GM12878 (cell line): Measurements from ENCODE around the gene SURF2. TPM values are rescaled to one million over a fixed set of nuclear protein-coding genes. Genes with fewer than 3 reads are reported as not detected.

Experiments used
- ASH2L ChIP-seq: fragments of 300-600, 200-600 bp; sonication (generic); IDR thresholded peaks from 2 replicates; pipeline ENCODE4 v1.6.1; 2017; ENCODE audit warnings: low read depth, mild to moderate bottlenecking, borderline replicate concordance
- BACH1 ChIP-seq: fragments of 450-650 bp; IDR thresholded peaks from 2 replicates; pipeline ENCODE4 v1.6.1; 2017; ENCODE audit warnings: mild to moderate bottlenecking, borderline replicate concordance
- CUX1 ChIP-seq: IDR thresholded peaks from 2 replicates; pipeline ENCODE4 v1.6.1; 2012; ENCODE audit warnings: improper control_type of control experiment, low read depth, low read length; ENCODE audit not compliant: insufficient replicate concordance
- DPF2 ChIP-seq: fragments of 450-650 bp; IDR thresholded peaks from 2 replicates; pipeline ENCODE4 v1.6.1; 2017; ENCODE audit warnings: mild to moderate bottlenecking
- FOS ChIP-seq: IDR thresholded peaks from 3 replicates; pipeline ENCODE4 v1.6.1; 2011; ENCODE audit warnings: borderline replicate concordance; ENCODE audit not compliant: insufficient read length; ENCODE audit errors: extremely low read depth
- HDAC6 ChIP-seq: fragments of 200-600 bp; sonication (generic); IDR thresholded peaks from one replicate; pipeline ENCODE4 v1.8.0; 2017; ENCODE audit warnings: antibody characterized with exemption; ENCODE audit not compliant: unreplicated experiment
- MAX ChIP-seq: IDR thresholded peaks from 2 replicates; pipeline ENCODE4 v1.6.1; 2012; ENCODE audit warnings: low read depth, low read length, improper control_type of control experiment
- NFYB ChIP-seq: IDR thresholded peaks from 2 replicates; pipeline ENCODE4 v1.6.1; 2011; ENCODE audit warnings: low read depth, mild to moderate bottlenecking, low read length, improper control_type of control experiment, moderate library complexity; ENCODE audit not compliant: insufficient read depth
- NR2C1 ChIP-seq: fragments of 450-650 bp; IDR thresholded peaks from 2 replicates; pipeline ENCODE4 v1.6.1; 2017; ENCODE audit warnings: antibody characterized with exemption, mild to moderate bottlenecking, moderate library complexity
- POLR2AphosphoS5 ChIP-seq: IDR thresholded peaks from 2 replicates; pipeline ENCODE4 v1.6.1; 2011; ENCODE audit warnings: mild to moderate bottlenecking, low read length, inconsistent platforms
- RB1 ChIP-seq: fragments of 450-650 bp; formaldehyde crosslinking; IDR thresholded peaks from 2 replicates; pipeline ENCODE4 v1.6.1; 2017; ENCODE audit warnings: mild to moderate bottlenecking, borderline replicate concordance
- SMAD5 ChIP-seq: IDR thresholded peaks from 2 replicates; pipeline ENCODE4 v1.6.1; 2016; ENCODE audit warnings: antibody characterized with exemption, low read depth
- TAF1 ChIP-seq: IDR thresholded peaks from 2 replicates; pipeline ENCODE4 v1.6.1; 2011; ENCODE audit warnings: mild to moderate bottlenecking, low read depth, low read length, borderline replicate concordance
- TCF12 ChIP-seq: IDR thresholded peaks from 2 replicates; pipeline ENCODE4 v1.6.1; 2011; ENCODE audit warnings: low read depth, mild to moderate bottlenecking, low read length
- TCF3 ChIP-seq: IDR thresholded peaks from 2 replicates; pipeline ENCODE4 v1.6.1; 2012; ENCODE audit warnings: low read depth, mild to moderate bottlenecking, low read length, borderline replicate concordance; ENCODE audit not compliant: insufficient read depth
- ZNF207 ChIP-seq: fragments of 450-650 bp; IDR thresholded peaks from 2 replicates; pipeline ENCODE4 v1.6.1; 2014; ENCODE audit warnings: antibody characterized with exemption, mild to moderate bottlenecking, borderline replicate concordance
- ZNF274 ChIP-seq: IDR thresholded peaks from one replicate; pipeline ENCODE4 v1.8.0; 2011; ENCODE audit not compliant: insufficient read length, insufficient read depth
- polyA plus RNA-seq, 11 experiments: library from polyadenylated mRNA; depleted of rRNA in 4 of 11; unstranded in 6 of 11; stranded (reverse) in 5 of 11; fragments of >200 nt; fragmentation: Nextera tagmentation in 4 of 11; fragmentation: Illumina TruSeq in 1 of 11; extraction: Ambion mirVana in 4 of 11; extraction: Trizol in 1 of 11; gene quantifications; 1 replicate in 1 of 11; 2 replicates in 10 of 11; pipeline versions ENCODE4 v1.2.1 to v1.2.3, GENCODE V29; 2011 to 2016; ENCODE audit warnings: inconsistent platforms in 2 of 11, missing spikeins in 2 of 11, low read depth in 1 of 11
- total RNA-seq, 4 experiments: library from RNA; depleted of rRNA in 3 of 4; stranded (reverse); fragments of >200 nt in 3 of 4; fragmentation: Illumina TruSeq in 1 of 4; extraction: Trizol in 1 of 4; gene quantifications; 2 replicates each; pipeline versions ENCODE4 v1.2.1 to v1.2.3, GENCODE V29; 2013 to 2021
- TF ChIP-seq, protein P1 (sequence below): fragments of 450-650 bp; IDR thresholded peaks from 2 replicates; pipeline ENCODE4 v1.6.1; 2017; ENCODE audit warnings: antibody characterized with exemption, mild to moderate bottlenecking, moderate library complexity

SURF2 gene
- total and polyA plus RNA-seq, 10 of the 15 experiments (the other 5 are each of a cell fraction or from before 2014, with no cell fraction given) = 4.0 to 41.7 (median 20.8) TPM

- TF ChIP-seq CUX1 = no peak
- peak; percentile 89 for TF ChIP-seq DPF2
- peak; percentile 83 for TF ChIP-seq POLR2AphosphoS5
- TF ChIP-seq BACH1 = peak; percentile 81; the same call in 1 of the 2 replicates
- peak; percentile 84 for TF ChIP-seq MAX
- peak; percentile 90; the same call in 1 of the 2 replicates for TF ChIP-seq TAF1
- peak; percentile 48; the same call in 1 of the 2 replicates for TF ChIP-seq TCF12
- TF ChIP-seq NR2C1 = peak; percentile 56
- no peak for TF ChIP-seq FOS
- 0 out of 2 replicates have a peak, but pooled peaks have one; percentile 52 for TF ChIP-seq RB1
- 0 out of 2 replicates have a peak, but pooled peaks have one; percentile 56 for TF ChIP-seq TCF3
- peak; percentile 72; the same call in 1 of the 2 replicates for TF ChIP-seq ASH2L
- TF ChIP-seq HDAC6 = no peak
- peak; percentile 68; the same call in 1 of the 2 replicates for TF ChIP-seq ZNF207
- TF ChIP-seq ZNF274 = no peak
- TF ChIP-seq SMAD5 = no peak
- TF ChIP-seq, protein P1, sequence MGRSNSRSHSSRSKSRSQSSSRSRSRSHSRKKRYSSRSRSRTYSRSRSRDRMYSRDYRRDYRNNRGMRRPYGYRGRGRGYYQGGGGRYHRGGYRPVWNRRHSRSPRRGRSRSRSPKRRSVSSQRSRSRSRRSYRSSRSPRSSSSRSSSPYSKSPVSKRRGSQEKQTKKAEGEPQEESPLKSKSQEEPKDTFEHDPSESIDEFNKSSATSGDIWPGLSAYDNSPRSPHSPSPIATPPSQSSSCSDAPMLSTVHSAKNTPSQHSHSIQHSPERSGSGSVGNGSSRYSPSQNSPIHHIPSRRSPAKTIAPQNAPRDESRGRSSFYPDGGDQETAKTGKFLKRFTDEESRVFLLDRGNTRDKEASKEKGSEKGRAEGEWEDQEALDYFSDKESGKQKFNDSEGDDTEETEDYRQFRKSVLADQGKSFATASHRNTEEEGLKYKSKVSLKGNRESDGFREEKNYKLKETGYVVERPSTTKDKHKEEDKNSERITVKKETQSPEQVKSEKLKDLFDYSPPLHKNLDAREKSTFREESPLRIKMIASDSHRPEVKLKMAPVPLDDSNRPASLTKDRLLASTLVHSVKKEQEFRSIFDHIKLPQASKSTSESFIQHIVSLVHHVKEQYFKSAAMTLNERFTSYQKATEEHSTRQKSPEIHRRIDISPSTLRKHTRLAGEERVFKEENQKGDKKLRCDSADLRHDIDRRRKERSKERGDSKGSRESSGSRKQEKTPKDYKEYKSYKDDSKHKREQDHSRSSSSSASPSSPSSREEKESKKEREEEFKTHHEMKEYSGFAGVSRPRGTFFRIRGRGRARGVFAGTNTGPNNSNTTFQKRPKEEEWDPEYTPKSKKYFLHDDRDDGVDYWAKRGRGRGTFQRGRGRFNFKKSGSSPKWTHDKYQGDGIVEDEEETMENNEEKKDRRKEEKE = 0 out of 2 replicates have a peak, but pooled peaks have one; percentile 42
- TF ChIP-seq NFYB = peak; percentile 73
Measured at GRCh38 chr9:133375724-133376654, 19.6 kb downstream of the SURF2 start, which contains the start of the genes STKLD1 and SURF4 (continued).
